GM23338 (cell line): ENCODE measurements around the gene PTPRJ. TPM values are rescaled to one million over a fixed set of nuclear protein-coding genes. Genes with fewer than 3 reads are reported as not detected.

ENCODE experiments used
- ATAC-seq: fragments of 200-7000 bp; cut with Tn5 transposase; 3 replicates; pipeline ENCODE4 v1.9.1; 2020
- DNase-seq: peaks from one replicate; pipeline ENCODE4 v3.0.0-alpha.2; 2015; ENCODE audit warnings: low spot score
- H2AFZ ChIP-seq: fragments of 200-600 bp; sonication (generic); 2 replicates; pipeline ENCODE4 v1.8.0; 2016; ENCODE audit warnings: antibody characterized with exemption, mild to moderate bottlenecking, moderate library complexity
- H3F3A ChIP-seq: fragments of 200-600 bp; sonication (generic); replicated peaks from 2 replicates; pipeline ENCODE4 v1.8.0; 2017; ENCODE audit warnings: antibody characterized with exemption, mixed run types, low read depth
- H3K27ac ChIP-seq: fragments of 200-600 bp; sonication (generic); 2 replicates; pipeline ENCODE4 v1.6.1; 2016; ENCODE audit warnings: low read depth
- H3K27me3 ChIP-seq: fragments of 200-600 bp; sonication (generic); 2 replicates; pipeline ENCODE4 v1.8.0; 2016; ENCODE audit warnings: mild to moderate bottlenecking, mixed run types, moderate library complexity; ENCODE audit not compliant: insufficient read depth
- H3K36me3 ChIP-seq: fragments of 200-600 bp; sonication (generic); 2 replicates; pipeline ENCODE4 v1.8.0; 2016; ENCODE audit warnings: mild to moderate bottlenecking; ENCODE audit not compliant: insufficient read depth
- H3K4me1 ChIP-seq: fragments of 200-600 bp; sonication (generic); 2 replicates; pipeline ENCODE4 v1.8.0; 2016; ENCODE audit warnings: mild to moderate bottlenecking, moderate library complexity; ENCODE audit not compliant: insufficient read depth
- H3K4me2 ChIP-seq: fragments of 200-600 bp; sonication (generic); 2 replicates; pipeline ENCODE4 v1.7.1; 2017; ENCODE audit warnings: mixed run types
- H3K4me3 ChIP-seq: fragments of 200-600 bp; sonication (generic); 2 replicates; pipeline ENCODE4 v1.6.1; 2016; ENCODE audit warnings: mixed run types
- H3K79me2 ChIP-seq: fragments of 200-600 bp; sonication (generic); replicated peaks from 2 replicates; pipeline ENCODE4 v1.8.0; 2017; ENCODE audit warnings: mild to moderate bottlenecking; ENCODE audit not compliant: insufficient read depth
- H3K9me2 ChIP-seq: fragments of 200-600 bp; sonication (generic); 2 replicates; pipeline ENCODE4 v1.8.0; 2017; ENCODE audit not compliant: insufficient read depth
- H4K20me1 ChIP-seq: fragments of 200-600 bp; sonication (generic); replicated peaks from 2 replicates; pipeline ENCODE4 v1.8.0; 2017; ENCODE audit warnings: mild to moderate bottlenecking; ENCODE audit not compliant: insufficient read depth
- H3K27ac Mint-ChIP-seq: 2 replicates; pipeline ENCODE4 v1.8.0; 2020; ENCODE audit warnings: inconsistent platforms, mild to moderate bottlenecking, moderate library complexity, mixed read lengths
- H3K27me3 Mint-ChIP-seq: 3 replicates; pipeline ENCODE4 v1.8.0; 2022; ENCODE audit warnings: low read depth, mild to moderate bottlenecking, moderate library complexity, mixed read lengths, inconsistent platforms; ENCODE audit not compliant: insufficient read depth, poor library complexity
- H3K36me3 Mint-ChIP-seq: 3 replicates; pipeline ENCODE4 v1.8.0; 2021; ENCODE audit warnings: low read depth, mild to moderate bottlenecking, inconsistent platforms, moderate library complexity, mixed read lengths
- H3K4me1 Mint-ChIP-seq: 3 replicates; pipeline ENCODE4 v1.8.0; 2020; ENCODE audit warnings: mild to moderate bottlenecking, inconsistent platforms, mixed read lengths
- H3K4me3 Mint-ChIP-seq: 3 replicates; pipeline ENCODE4 v1.8.0; 2021; ENCODE audit warnings: moderate library complexity, mild to moderate bottlenecking, inconsistent platforms, mixed read lengths
- H3K9me3 Mint-ChIP-seq: 3 replicates; pipeline ENCODE4 v1.8.0; 2020; ENCODE audit warnings: moderate library complexity, mild to moderate bottlenecking, inconsistent platforms, mixed read lengths
- CREB1 ChIP-seq: fragments of 250-450 bp; sonication (Bioruptor Pico); IDR thresholded peaks from 2 replicates; pipeline ENCODE4 v1.5.0; 2020; ENCODE audit warnings: low read depth, mild to moderate bottlenecking, moderate library complexity
- CTCF ChIP-seq, 2 experiments: fragments of 200-600 bp in 1 of 2; sonication (generic) in 1 of 2; conservative IDR thresholded peaks; 2 replicates each; pipeline versions ENCODE4 v1.5.1 to v1.6.1; 2016 to 2017; ENCODE audit warnings: antibody characterized with exemption in 2 of 2, low read depth in 2 of 2, mild to moderate bottlenecking in 2 of 2, moderate library complexity in 1 of 2
- ETS1 ChIP-seq: IDR thresholded peaks from 2 replicates; pipeline ENCODE4 v1.6.1; 2016; ENCODE audit warnings: antibody characterized with exemption
- EZH2 ChIP-seq: fragments of 200-600 bp; sonication (generic); IDR thresholded peaks from one replicate; pipeline ENCODE4 v1.8.0; 2017; ENCODE audit warnings: antibody characterized with exemption, mild to moderate bottlenecking, low read depth; ENCODE audit not compliant: unreplicated experiment
- EZH2phosphoT487 ChIP-seq: fragments of 200-600 bp; sonication (generic); IDR thresholded peaks from one replicate; pipeline ENCODE4 v1.8.1; 2018; ENCODE audit warnings: antibody characterized with exemption; ENCODE audit not compliant: unreplicated experiment
- JUNB ChIP-seq: IDR thresholded peaks from one replicate; pipeline ENCODE4 v1.6.1; 2016; ENCODE audit warnings: antibody characterized with exemption; ENCODE audit not compliant: unreplicated experiment
- NANOG ChIP-seq: IDR thresholded peaks from 2 replicates; pipeline ENCODE4 v1.6.1; 2016; ENCODE audit warnings: antibody characterized with exemption, borderline replicate concordance
- POLR2AphosphoS5 ChIP-seq: IDR thresholded peaks from 2 replicates; pipeline ENCODE4 v1.6.1; 2016; ENCODE audit warnings: antibody characterized with exemption, low read depth
- REST ChIP-seq: IDR thresholded peaks from one replicate; pipeline ENCODE4 v1.6.1; 2018; ENCODE audit warnings: antibody characterized with exemption; ENCODE audit not compliant: unreplicated experiment
- STAT1 ChIP-seq: IDR thresholded peaks from one replicate; pipeline ENCODE4 v1.6.1; 2016; ENCODE audit warnings: antibody characterized with exemption; ENCODE audit not compliant: unreplicated experiment
- ZNF114 ChIP-seq: fragments of 250-450 bp; sonication (Bioruptor Pico); IDR thresholded peaks from 2 replicates; pipeline ENCODE4 v1.5.0; 2020; ENCODE audit warnings: mild to moderate bottlenecking, moderate library complexity
- ZNF331 ChIP-seq: fragments of 250-450 bp; sonication (Bioruptor Pico); IDR thresholded peaks from 2 replicates; pipeline ENCODE4 v1.5.0; 2020; ENCODE audit warnings: low read depth, mild to moderate bottlenecking, moderate library complexity
- ZNF462 ChIP-seq: fragments of 250-450 bp; sonication (Bioruptor Pico); IDR thresholded peaks from 2 replicates; pipeline ENCODE4 v1.5.0; 2020; ENCODE audit warnings: mild to moderate bottlenecking, moderate library complexity
- polyA plus RNA-seq: library from polyadenylated mRNA; unstranded; fragments of >200 nt; fragmentation: Nextera tagmentation; extraction: Ambion mirVana; gene quantifications from 2 replicates; pipeline ENCODE4 v1.2.1, GENCODE V29; 2016
- total RNA-seq: library from RNA; depleted of rRNA; stranded (reverse); fragments of >200 nt; shearing (Covaris generic); gene quantifications from 2 replicates; pipeline ENCODE4 v1.2.3, GENCODE V29; 2014

PTPRJ gene
- total and polyA plus RNA-seq, 2 experiments from 2014 or later = 4.2 to 16.0 TPM

GRCh38 chr11:48164836-48165235 is 184.5 kb downstream of the PTPRJ start:
- no peak for DNase-seq
- H2AFZ ChIP-seq = no peak overlapping the region
- H3K4me3 Mint-ChIP-seq = no peak overlapping the region
- no peaks in the 10 kb centered on the region for H3K9me3 Mint-ChIP-seq
- H3K4me3 ChIP-seq = no peak overlapping the region
- no peak overlapping the region for H3K27ac Mint-ChIP-seq
- no peak overlapping the region for H3K27ac ChIP-seq
- H3K27me3 Mint-ChIP-seq = peaks cover 8% of the 10 kb centered on the region
- no peak overlapping the region for H3K4me2 ChIP-seq
- H4K20me1 ChIP-seq = peaks cover 6% of the 10 kb centered on the region; the same call in 1 of the 2 replicates
- ATAC-seq = no peak
- no peaks in the 10 kb centered on the region for H3K36me3 ChIP-seq
- H3K4me1 ChIP-seq = 0 out of 2 replicates have a peak, but pooled peaks cover 4% of the 10 kb centered on the region
- TF ChIP-seq STAT1 = no peak
- no peak for TF ChIP-seq NANOG
- TF ChIP-seq ZNF331 (CRISPR knock-in tag) = no peak
- TF ChIP-seq EZH2 = no peak
- no peak for TF ChIP-seq ZNF462
- TF ChIP-seq REST = no peak
- TF ChIP-seq POLR2AphosphoS5 = no peak
- no peak for TF ChIP-seq CTCF (conservative IDR thresholded peaks at IDR 0.05; ENCODE audit: low read depth in 2 of 2)
- no peak for TF ChIP-seq EZH2phosphoT487
- no peak for TF ChIP-seq ETS1
- TF ChIP-seq JUNB = no peak
- no peak for TF ChIP-seq ZNF114
- no peak for TF ChIP-seq CREB1 (CRISPR knock-in tag)
- H3K36me3 Mint-ChIP-seq = peaks cover 14% of the 10 kb centered on the region
- peaks cover 10% of the 10 kb centered on the region; the same call in 1 of the 3 replicates for H3K4me1 Mint-ChIP-seq
- H3K79me2 ChIP-seq = no peaks in the 10 kb centered on the region
- no peaks in the 10 kb centered on the region for H3F3A ChIP-seq
- H3K27me3 ChIP-seq = no peaks in the 10 kb centered on the region
- no peaks in the 10 kb centered on the region for H3K9me2 ChIP-seq
